ENCODE results near the gene GJD2.

Gene GJD2

DNA sequence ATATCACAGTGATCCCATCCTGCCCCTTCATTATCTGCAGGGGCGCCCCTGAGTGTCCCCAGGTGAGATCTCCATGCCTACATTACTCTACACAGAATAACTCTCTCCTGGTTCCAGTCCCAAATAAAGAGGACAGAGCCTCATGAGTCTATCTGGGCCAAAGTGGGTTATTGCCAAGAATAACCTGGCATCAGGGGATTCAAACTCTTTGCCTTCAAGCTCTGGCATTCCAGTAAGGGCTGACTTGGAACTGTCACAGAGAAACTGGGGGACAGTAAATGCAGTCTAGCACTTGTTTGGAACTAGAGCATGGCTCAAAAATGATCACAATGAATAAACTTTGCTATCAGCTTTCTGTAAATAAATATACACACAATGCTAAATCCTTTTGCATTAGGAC is 30.3 kb downstream of the GJD2 start:
- no peak for DNase-seq (ENCODE audit: low read depth)

GRCh38 chr15:34722439-34722836 is 32.4 kb downstream of the GJD2 start:
- no peak for DNase-seq (ENCODE audit: low read depth)

- DNase-seq (ENCODE audit: low read depth): no peak
Observed at GRCh38 chr15:34721802-34722438, 32.9 kb downstream of the GJD2 start.

DNA sequence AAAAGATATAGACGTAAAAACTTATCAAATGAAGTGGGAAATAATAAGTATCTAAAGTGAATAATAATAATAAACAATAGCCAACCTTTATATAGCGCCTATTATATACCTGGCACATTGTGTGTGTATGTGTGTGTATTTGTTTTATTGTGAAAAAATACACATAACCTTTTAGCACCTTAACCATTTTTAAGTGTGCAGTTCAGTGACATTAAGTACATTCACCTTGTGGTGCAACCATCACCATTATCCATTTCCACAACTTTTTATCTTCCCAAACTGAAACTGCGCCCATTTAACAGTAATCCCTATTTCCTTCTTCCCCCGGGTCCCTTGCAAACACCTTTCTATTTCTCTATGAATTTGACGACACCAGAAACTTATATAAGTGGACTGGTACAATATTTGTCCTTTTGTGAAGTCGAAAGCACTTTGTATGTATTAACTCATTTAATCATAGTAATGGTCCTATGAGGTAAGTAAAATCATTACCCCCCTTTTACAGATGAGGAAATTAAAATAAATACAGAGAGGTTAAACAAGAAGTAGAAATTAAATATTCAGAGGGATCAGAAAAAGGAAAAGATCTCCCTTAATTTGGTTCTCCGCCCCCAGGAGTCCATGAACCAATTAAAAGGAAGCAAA is 33.5 kb downstream of the GJD2 start:
- no peak for DNase-seq (ENCODE audit: low read depth)

DNA sequence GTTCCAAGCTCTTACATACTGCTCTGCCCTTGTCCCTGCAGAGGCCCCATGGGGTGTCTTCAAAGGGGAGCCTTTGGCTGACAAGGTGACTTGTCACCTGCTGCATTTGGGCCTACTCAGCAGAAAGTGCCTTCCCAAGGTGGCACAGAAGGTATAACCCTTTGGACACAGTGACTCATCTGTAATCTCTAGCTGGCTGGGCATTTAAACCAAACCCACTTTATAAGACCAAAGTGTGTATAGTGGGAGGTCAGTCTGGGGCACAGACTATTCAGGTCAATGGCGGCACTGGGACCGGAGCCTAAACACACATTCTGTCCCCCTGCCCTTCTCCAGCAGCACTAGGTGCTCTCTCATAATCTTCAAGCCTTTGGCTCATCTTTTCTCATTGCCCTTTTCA is 35.1 kb downstream of the GJD2 start:
- no peak for DNase-seq (ENCODE audit: low read depth)

GRCh38 chr15:34718681-34719665 is 35.8 kb downstream of the GJD2 start:
- no peak for DNase-seq (ENCODE audit: low read depth)

DNA sequence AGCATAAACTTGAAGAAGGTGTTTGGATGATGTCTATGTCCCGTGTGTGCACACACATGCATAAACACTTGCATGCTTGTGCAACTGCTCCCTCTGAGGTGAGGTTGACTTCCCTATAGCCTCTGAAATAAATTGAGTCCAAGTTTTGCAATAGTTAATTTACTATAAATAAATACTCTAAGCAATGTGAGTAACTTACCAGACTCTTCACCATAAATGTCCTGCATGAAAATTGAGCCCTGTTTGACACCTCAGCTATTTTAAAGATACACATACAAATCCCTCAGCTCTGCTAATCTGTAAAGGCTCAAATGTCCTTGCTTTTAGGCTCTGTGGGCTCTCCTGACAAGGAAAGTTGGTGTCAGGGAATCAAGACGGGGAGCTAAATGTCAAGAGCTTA is 37.1 kb downstream of the GJD2 start:
- no peak for DNase-seq (ENCODE audit: low read depth)

- DNase-seq (ENCODE audit: low read depth): no peak
Observed at GRCh38 chr15:34716111-34716510, 38.7 kb downstream of the GJD2 start.

- DNase-seq (ENCODE audit: low read depth): no peak
Observed at GRCh38 chr15:34714476-34715121, 40.2 kb downstream of the GJD2 start.

- DNase-seq (ENCODE audit: low read depth): no peak
Observed at GRCh38 chr15:34713635-34714034, 41.2 kb downstream of the GJD2 start.

- no peak for DNase-seq (ENCODE audit: low read depth)
Observed at GRCh38 chr15:34709866-34710265, 44.9 kb downstream of the GJD2 start.

GRCh38 chr15:34708422-34708821 is 46.4 kb downstream of the GJD2 start:
- no peak for DNase-seq (ENCODE audit: low read depth)

DNA sequence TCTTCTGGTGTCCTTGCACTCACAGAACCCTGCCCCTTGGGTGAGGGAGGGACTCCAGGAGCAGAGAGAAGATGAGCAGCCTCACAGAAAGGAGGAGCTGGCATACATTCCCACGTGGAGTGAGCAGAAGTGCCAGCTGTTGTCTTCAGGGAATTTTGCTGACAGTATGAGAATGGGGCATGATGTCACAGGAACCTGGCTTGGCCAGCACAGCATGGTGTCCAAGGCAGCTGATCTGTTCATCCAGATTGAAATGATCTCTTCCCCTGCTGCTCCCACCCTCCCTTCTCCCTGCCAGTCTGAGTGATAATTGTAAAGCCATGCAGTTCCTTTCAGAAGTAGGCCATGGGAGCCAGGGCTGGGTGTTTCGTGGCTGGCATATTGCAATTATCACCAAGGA is 53.3 kb downstream of the GJD2 start:
- DNase-seq (ENCODE audit: low read depth): no peak

Measured in activated T-helper 9 cell treated with anti-CD3 and anti-CD28 coated beads, Interleukin-2, amount 50 U/mL, for 16 hours (primary cell).